HEK293T (cell line): ENCODE results near the gene FNBP1L.

ENCODE experiments used
- ARNT ChIP-seq: fragments of 450-650 bp; IDR thresholded peaks from 2 replicates; pipeline ENCODE4 v1.6.1; 2017; ENCODE audit warnings: mild to moderate bottlenecking
- BHLHE40 ChIP-seq: fragments of 450-650 bp; IDR thresholded peaks from 2 replicates; pipeline ENCODE4 v1.6.1; 2016; ENCODE audit warnings: mild to moderate bottlenecking, moderate library complexity, borderline replicate concordance
- ELF4 ChIP-seq: fragments of 450-650 bp; IDR thresholded peaks from 2 replicates; pipeline ENCODE4 v1.6.1; 2017; ENCODE audit warnings: antibody characterized with exemption
- FOXA1 ChIP-seq: fragments of 450-650 bp; IDR thresholded peaks from 2 replicates; pipeline ENCODE4 v1.6.1; 2016; ENCODE audit warnings: mild to moderate bottlenecking
- FOXK2 ChIP-seq: fragments of 450-650 bp; IDR thresholded peaks from 2 replicates; pipeline ENCODE4 v1.6.1; 2016; ENCODE audit warnings: mild to moderate bottlenecking
- FOXM1 ChIP-seq: fragments of 450-650 bp; IDR thresholded peaks from 2 replicates; pipeline ENCODE4 v1.6.1; 2017; ENCODE audit warnings: mild to moderate bottlenecking, borderline replicate concordance
- HDGF ChIP-seq: fragments of 450-650 bp; IDR thresholded peaks from 2 replicates; pipeline ENCODE4 v1.6.1; 2017; ENCODE audit warnings: antibody characterized with exemption, borderline replicate concordance
- LEF1 ChIP-seq: fragments of 450-650 bp; IDR thresholded peaks from 2 replicates; pipeline ENCODE4 v1.6.1; 2017; ENCODE audit warnings: mild to moderate bottlenecking, borderline replicate concordance
- NFRKB ChIP-seq: fragments of 450-650 bp; IDR thresholded peaks from 2 replicates; pipeline ENCODE4 v1.6.1; 2016; ENCODE audit warnings: mild to moderate bottlenecking, moderate library complexity
- SP1 ChIP-seq: fragments of 450-650 bp; IDR thresholded peaks from 2 replicates; pipeline ENCODE4 v1.6.1; 2017
- SUZ12 ChIP-seq: fragments of 450-650 bp; IDR thresholded peaks from 2 replicates; pipeline ENCODE4 v1.6.1; 2016; ENCODE audit warnings: mild to moderate bottlenecking
- TARDBP ChIP-seq: fragments of 450-650 bp; IDR thresholded peaks from 2 replicates; pipeline ENCODE4 v1.6.1; 2016
- ZNF384 ChIP-seq: fragments of 450-650 bp; IDR thresholded peaks from 2 replicates; pipeline ENCODE4 v1.6.1; 2016
- TF ChIP-seq, protein P1 (sequence below): fragments of 450-650 bp; IDR thresholded peaks from 2 replicates; pipeline ENCODE4 v1.6.1; 2016

DNA sequence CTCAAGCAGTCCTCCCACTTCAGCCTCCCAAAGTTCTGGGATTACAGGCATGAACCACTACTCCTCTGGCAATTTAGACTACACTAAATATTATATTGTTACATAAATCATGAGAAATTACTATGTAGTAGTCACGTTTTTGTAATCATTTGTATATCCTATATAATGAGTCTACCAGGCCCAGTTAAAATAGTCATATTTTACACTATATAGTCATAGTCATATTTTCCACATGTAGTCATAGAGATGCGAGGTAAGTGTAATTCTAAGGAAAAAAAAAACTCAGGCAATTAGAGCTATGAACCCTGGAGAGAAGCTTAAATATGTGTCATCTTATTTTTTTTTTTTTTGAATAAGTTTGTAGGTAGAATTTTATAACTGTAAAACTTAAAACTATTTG lies 90.0 kb downstream of the FNBP1L start:
- TF ChIP-seq FOXA1 (no peak), TARDBP (no peak), ELF4 (no peak), ARNT (no peak), FOXM1 (no peak), FOXK2 (no peak), SUZ12 (no peak), BHLHE40 (no peak), HDGF (no peak), SP1 (no peak), NFRKB (no peak), LEF1 (no peak), ZNF384 (no peak)
- TF ChIP-seq, protein P1, sequence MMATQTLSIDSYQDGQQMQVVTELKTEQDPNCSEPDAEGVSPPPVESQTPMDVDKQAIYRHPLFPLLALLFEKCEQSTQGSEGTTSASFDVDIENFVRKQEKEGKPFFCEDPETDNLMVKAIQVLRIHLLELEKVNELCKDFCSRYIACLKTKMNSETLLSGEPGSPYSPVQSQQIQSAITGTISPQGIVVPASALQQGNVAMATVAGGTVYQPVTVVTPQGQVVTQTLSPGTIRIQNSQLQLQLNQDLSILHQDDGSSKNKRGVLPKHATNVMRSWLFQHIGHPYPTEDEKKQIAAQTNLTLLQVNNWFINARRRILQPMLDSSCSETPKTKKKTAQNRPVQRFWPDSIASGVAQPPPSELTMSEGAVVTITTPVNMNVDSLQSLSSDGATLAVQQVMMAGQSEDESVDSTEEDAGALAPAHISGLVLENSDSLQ = no peak
